Neutrophil (primary cell): Measurements from ENCODE around the gene CNNM1.

Experiments used
- H3K27ac ChIP-seq: fragments of 200-600 bp; sonication (generic); 2 replicates; pipeline ENCODE4 v1.5.1; 2016; ENCODE audit warnings: mild to moderate bottlenecking, moderate library complexity
- H3K27me3 ChIP-seq: fragments of 200-600 bp; sonication (generic); 2 replicates; pipeline ENCODE4 v1.6.0; 2016; ENCODE audit warnings: mild to moderate bottlenecking
- H3K36me3 ChIP-seq: fragments of 200-600 bp; sonication (generic); 2 replicates; pipeline ENCODE4 v1.5.1; 2017
- H3K4me1 ChIP-seq, 2 experiments: fragments of 200-600 bp in 1 of 2; sonication (generic) in 1 of 2; 1 replicate in 1 of 2; 2 replicates in 1 of 2; pipeline versions ENCODE4 v1.5.1 to v1.6.1; 2013 to 2016; ENCODE audit warnings: low read depth in 1 of 2, low read length in 1 of 2, mild to moderate bottlenecking in 1 of 2, moderate library complexity in 1 of 2; ENCODE audit not compliant: control insufficient read depth in 1 of 2, insufficient read depth in 1 of 2
- H3K4me3 ChIP-seq, 2 experiments: fragments of 200-600 bp in 1 of 2; sonication (generic) in 1 of 2; 1 replicate in 1 of 2; 2 replicates in 1 of 2; pipeline ENCODE4 v1.5.1; 2013 to 2016; ENCODE audit warnings: low read depth in 1 of 2, low read length in 1 of 2, mild to moderate bottlenecking in 1 of 2, moderate library complexity in 1 of 2
- H3K9me3 ChIP-seq: fragments of 200-600 bp; sonication (generic); 2 replicates; pipeline ENCODE4 v1.5.1; 2016
- CTCF ChIP-seq: fragments of 200-600 bp; sonication (generic); IDR thresholded peaks from 2 replicates; pipeline ENCODE4 v1.5.1; 2016; ENCODE audit warnings: antibody characterized with exemption

The CNNM1 gene

GRCh38 chr10:99412099-99412498 is 82.9 kb downstream of the CNNM1 start:
- Histone ChIP-seq H3K27me3 (no peaks in the 10 kb centered on the region), H3K27ac (no peak overlapping the region)
- TF ChIP-seq CTCF, result no peak

GRCh38 chr10:99418910-99419624 is 89.9 kb downstream of the CNNM1 start:
- H3K4me1 ChIP-seq, result no peaks in the 10 kb centered on the region
- H3K4me3 ChIP-seq, result no peak overlapping the region
- H3K27me3 ChIP-seq, result no peaks in the 10 kb centered on the region
- H3K27ac ChIP-seq, result no peak overlapping the region
- TF ChIP-seq CTCF, result no peak
- peaks cover 6% of the 10 kb centered on the region for H3K36me3 ChIP-seq
- no peaks in the 10 kb centered on the region for H3K9me3 ChIP-seq

More at GRCh38 chr10:99412099-99412498, 82.9 kb downstream of the CNNM1 start:
- Histone ChIP-seq H3K36me3 (no peaks in the 10 kb centered on the region), H3K4me1 (no peaks in the 10 kb centered on the region), H3K9me3 (no peaks in the 10 kb centered on the region), H3K4me3 (no peak overlapping the region)

- H3K27ac ChIP-seq, result no peak overlapping the region
- TF ChIP-seq CTCF, result no peak
- H3K27me3 ChIP-seq, result no peaks in the 10 kb centered on the region
- H3K36me3 ChIP-seq, result peaks cover 6% of the 10 kb centered on the region
- H3K4me1 ChIP-seq, result no peaks in the 10 kb centered on the region
- H3K4me3 ChIP-seq, result no peak overlapping the region
- H3K9me3 ChIP-seq, result no peaks in the 10 kb centered on the region
These were observed 90.5 kb downstream of the CNNM1 start for GRCh38 chr10:99419688-99420087.

GRCh38 chr10:99421233-99421739 is 92.1 kb downstream of the CNNM1 start:
- Histone ChIP-seq H3K9me3 (no peaks in the 10 kb centered on the region), H3K4me3 (no peak overlapping the region), H3K27ac (no peak overlapping the region), H3K36me3 (peaks cover 6% of the 10 kb centered on the region), H3K4me1 (no peaks in the 10 kb centered on the region), H3K27me3 (no peaks in the 10 kb centered on the region)
- TF ChIP-seq CTCF, result no peak

- peaks cover 6% of the 10 kb centered on the region for H3K36me3 ChIP-seq
These were observed 93.5 kb downstream of the CNNM1 start for GRCh38 chr10:99422529-99423096.

More at GRCh38 chr10:99422529-99423096, 93.5 kb downstream of the CNNM1 start:
- Histone ChIP-seq H3K4me1 (no peaks in the 10 kb centered on the region), H3K27ac (no peak overlapping the region), H3K4me3 (no peak overlapping the region), H3K27me3 (no peaks in the 10 kb centered on the region), H3K9me3 (no peaks in the 10 kb centered on the region)
- TF ChIP-seq CTCF, result no peak
